ENCODE results near the gene ANO1. TPM values are rescaled to one million over a fixed set of nuclear protein-coding genes. Genes with fewer than 3 reads are reported as not detected.

Gene ANO1
- total RNA-seq, 1 experiment from 2014 or later = 10.9 TPM

DNA sequence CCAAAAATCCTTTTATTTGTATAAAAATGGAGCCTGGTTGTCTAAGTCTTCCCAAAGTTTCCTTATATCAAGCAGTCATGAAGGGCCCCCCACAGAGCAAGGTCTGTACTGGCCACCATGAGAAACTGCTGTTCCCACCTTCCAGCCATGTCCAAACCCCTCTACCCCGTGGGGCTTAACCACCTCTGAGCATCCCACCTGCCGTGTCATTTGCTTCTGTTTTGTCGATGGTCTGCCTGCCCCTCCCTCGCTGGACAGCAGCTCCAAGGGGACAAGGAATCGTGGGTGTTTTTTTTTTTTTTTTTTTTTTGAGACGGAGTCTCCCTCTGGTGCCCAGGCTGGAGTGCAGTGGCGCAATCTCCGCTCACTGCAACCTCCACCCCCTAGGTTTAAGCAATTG lies 11.1 kb upstream of the ANO1 start:
- Histone ChIP-seq H2AK5ac (ENCODE audit: insufficient read length, low read length) (no peak overlapping the region), H2BK120ac (ENCODE audit: low read depth, low read length, poor library complexity, severe bottlenecking) (no peak overlapping the region), H2BK15ac (ENCODE audit: low read depth, low read length) (no peak overlapping the region), H3K27ac (ENCODE audit: insufficient read length, low read depth, low read length) (no peak overlapping the region), H3T11ph (ENCODE audit: low read length) (no peak overlapping the region), H3K9me3 (ENCODE audit: control insufficient read depth, low read depth, low read length) (no peaks in the 10 kb centered on the region), H3K4me1 (ENCODE audit: insufficient read depth, low read length) (peaks cover 6% of the 10 kb centered on the region), H3K9ac (ENCODE audit: extremely low read depth, insufficient read length, low read length) (no peak overlapping the region), H2BK20ac (ENCODE audit: low read depth, low read length, poor library complexity, severe bottlenecking) (no peak overlapping the region), H4K91ac (ENCODE audit: insufficient read length, low read depth, low read length) (no peak overlapping the region), H3K14ac (ENCODE audit: insufficient read depth, low read length) (no peak overlapping the region), H4K20me1 (ENCODE audit: control insufficient read depth, insufficient read depth, insufficient read length) (no peaks in the 10 kb centered on the region), H3K18ac (ENCODE audit: insufficient read length, low read depth, low read length) (no peak overlapping the region), H3K27me3 (ENCODE audit: insufficient read depth, low read length) (no peaks in the 10 kb centered on the region), H2AFZ (ENCODE audit: low read length) (no peak overlapping the region), H3K56ac (ENCODE audit: insufficient read length, low read depth, low read length) (no peak overlapping the region), H4K8ac (replicated peaks; ENCODE audit: insufficient read length, low read depth, low read length) (no peak overlapping the region), H2BK5ac (ENCODE audit: insufficient read length, low read length) (no peak overlapping the region), H3K4ac (ENCODE audit: low read depth, low read length) (no peak overlapping the region), H3K23me2 (ENCODE audit: insufficient read length, low read depth, low read length, poor library complexity, severe bottlenecking) (no peaks in the 10 kb centered on the region), H3K4me2 (ENCODE audit: insufficient read depth, insufficient read length, low read length) (no peak overlapping the region), H3K79me1 (ENCODE audit: insufficient read depth, low read depth, low read length, poor library complexity, severe bottlenecking) (no peaks in the 10 kb centered on the region), H3K79me2 (ENCODE audit: insufficient read depth, low read length) (no peaks in the 10 kb centered on the region), H2BK12ac (ENCODE audit: insufficient read length, low read depth, low read length) (no peak overlapping the region), H4K5ac (ENCODE audit: insufficient read length, low read depth, low read length) (no peak overlapping the region), H3K23ac (ENCODE audit: insufficient read length, low read depth, low read length) (no peak overlapping the region)
- peaks cover 33% of the 10 kb centered on the region for H3K27me3 Mint-ChIP-seq (ENCODE audit: low read depth)
- H3K4me1 Mint-ChIP-seq = peaks cover 33 to 51% of the 10 kb centered on the region in 2 experiments
- TF ChIP-seq, protein P1, sequence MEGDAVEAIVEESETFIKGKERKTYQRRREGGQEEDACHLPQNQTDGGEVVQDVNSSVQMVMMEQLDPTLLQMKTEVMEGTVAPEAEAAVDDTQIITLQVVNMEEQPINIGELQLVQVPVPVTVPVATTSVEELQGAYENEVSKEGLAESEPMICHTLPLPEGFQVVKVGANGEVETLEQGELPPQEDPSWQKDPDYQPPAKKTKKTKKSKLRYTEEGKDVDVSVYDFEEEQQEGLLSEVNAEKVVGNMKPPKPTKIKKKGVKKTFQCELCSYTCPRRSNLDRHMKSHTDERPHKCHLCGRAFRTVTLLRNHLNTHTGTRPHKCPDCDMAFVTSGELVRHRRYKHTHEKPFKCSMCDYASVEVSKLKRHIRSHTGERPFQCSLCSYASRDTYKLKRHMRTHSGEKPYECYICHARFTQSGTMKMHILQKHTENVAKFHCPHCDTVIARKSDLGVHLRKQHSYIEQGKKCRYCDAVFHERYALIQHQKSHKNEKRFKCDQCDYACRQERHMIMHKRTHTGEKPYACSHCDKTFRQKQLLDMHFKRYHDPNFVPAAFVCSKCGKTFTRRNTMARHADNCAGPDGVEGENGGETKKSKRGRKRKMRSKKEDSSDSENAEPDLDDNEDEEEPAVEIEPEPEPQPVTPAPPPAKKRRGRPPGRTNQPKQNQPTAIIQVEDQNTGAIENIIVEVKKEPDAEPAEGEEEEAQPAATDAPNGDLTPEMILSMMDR (conservative IDR thresholded peaks at IDR 0.05) = no peak
- no peaks in the 10 kb centered on the region for H3K9me3 Mint-ChIP-seq
- no peak overlapping the region for H3K4me3 Mint-ChIP-seq
- WGBS (ENCODE audit: extremely low coverage, insufficient read length, low lambda C conversion rate) = no CpG with 5 or more reads among the region's 8 CpGs
- no peak for DNase-seq
- H3K36me3 Mint-ChIP-seq (ENCODE audit: insufficient read depth in 1 of 3, low read depth in 3 of 3) = no peaks in the 10 kb centered on the region; a peak in 2 of 7 replicates
- no peak overlapping the region for H3K27ac Mint-ChIP-seq

Measured in H9 (cell line).